GM12801 (cell line): Measurements from ENCODE around the gene ATXN1.

Source experiments
- CTCF ChIP-seq: IDR thresholded peaks from one replicate; pipeline ENCODE4 v1.5.1; 2011; ENCODE audit warnings: control low read depth; ENCODE audit not compliant: insufficient read length; ENCODE audit errors: extremely low read depth

ATXN1 gene

GRCh38 chr6:16547587-16547986 is 213.7 kb downstream of the ATXN1 start:
- no peak for TF ChIP-seq CTCF

- TF ChIP-seq CTCF, result no peak
Observed at GRCh38 chr6:16546861-16547260, 214.4 kb downstream of the ATXN1 start.

- TF ChIP-seq CTCF, result no peak
Observed at GRCh38 chr6:16545382-16545781, 215.9 kb downstream of the ATXN1 start.

- TF ChIP-seq CTCF, result no peak
Observed at GRCh38 chr6:16544521-16544920, 216.7 kb downstream of the ATXN1 start.

GRCh38 chr6:16544006-16544405 is 217.3 kb downstream of the ATXN1 start:
- TF ChIP-seq CTCF, result no peak

- no peak for TF ChIP-seq CTCF
Observed at GRCh38 chr6:16543521-16543920, 217.7 kb downstream of the ATXN1 start.

GRCh38 chr6:16542070-16542469 is 219.2 kb downstream of the ATXN1 start:
- no peak for TF ChIP-seq CTCF
